ENCODE results near the gene NDUFA11. TPM values are rescaled to one million over a fixed set of nuclear protein-coding genes. Genes with fewer than 3 reads are reported as not detected.

NDUFA11 gene
- total RNA-seq, 1 donor from 2014 or later = 149 TPM

DNA sequence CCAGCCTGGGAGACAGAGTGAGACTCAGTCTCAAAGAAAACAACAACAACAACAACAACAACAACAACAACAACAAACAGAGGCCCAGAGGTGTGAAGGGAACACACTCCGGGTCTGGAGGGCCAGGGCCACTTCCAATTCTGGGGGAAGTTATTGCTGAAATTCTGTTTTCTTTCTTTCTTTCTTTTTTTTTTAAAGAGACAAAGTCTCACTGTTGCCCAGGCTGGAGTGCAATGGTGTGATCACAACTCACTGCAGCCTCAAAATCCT is 7.0 kb upstream of the NDUFA11 start:
- DNase-seq (ENCODE audit: low read depth) = no peak

DNA sequence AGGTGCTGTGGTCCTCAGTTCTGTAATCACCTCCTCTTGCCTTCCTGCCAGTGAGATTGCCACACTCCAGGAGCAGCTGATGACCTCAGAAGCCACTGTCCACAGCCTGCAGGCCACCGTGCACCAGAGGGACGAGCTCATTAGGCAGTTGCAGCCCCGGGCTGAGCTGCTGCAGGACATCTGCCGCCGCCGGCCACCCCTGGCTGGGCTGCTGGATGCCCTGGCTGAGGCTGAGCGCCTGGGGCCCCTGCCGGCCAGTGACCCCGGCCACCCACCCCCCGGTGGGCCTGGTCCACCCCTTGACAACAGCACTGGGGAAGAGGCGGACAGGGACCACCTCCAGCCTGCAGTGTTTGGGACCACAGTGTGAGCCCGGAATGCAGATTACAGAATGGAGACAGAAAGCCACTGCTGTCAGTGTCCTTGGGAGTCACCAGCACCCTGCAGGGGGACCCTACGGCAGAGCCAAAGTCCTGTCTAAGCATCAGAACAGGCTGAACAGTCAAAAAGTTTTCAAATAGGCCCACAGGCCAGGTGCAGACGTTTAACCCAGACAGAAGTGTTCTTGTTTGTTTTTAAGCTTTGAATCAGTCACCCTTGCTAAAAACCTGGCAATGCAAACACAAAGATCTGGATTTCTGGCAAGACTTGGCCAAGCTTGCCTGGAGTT is 5.3 kb upstream of the NDUFA11 start:
- DNase-seq (ENCODE audit: low read depth) = peak; percentile 23

DNA sequence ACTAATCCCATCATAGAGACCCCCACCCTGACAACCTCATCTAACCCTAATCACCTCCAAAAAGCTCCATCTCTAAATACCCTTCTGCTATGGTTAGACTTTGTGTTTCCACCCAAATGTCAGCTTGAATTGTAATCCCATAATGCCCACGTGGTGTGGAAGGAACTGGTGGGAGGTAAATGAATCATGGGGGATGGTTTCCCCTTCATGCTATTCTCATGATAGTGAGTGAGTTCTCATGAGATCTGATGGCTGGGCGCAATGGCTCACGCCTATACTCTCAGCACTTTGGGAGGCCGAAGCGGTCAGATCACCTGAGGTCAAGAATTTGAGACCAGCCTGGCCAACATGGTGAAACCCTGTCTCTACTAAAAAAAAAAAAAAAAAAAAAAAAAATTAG is 3.7 kb upstream of the NDUFA11 start:
- DNase-seq (ENCODE audit: low read depth) = no peak

DNA sequence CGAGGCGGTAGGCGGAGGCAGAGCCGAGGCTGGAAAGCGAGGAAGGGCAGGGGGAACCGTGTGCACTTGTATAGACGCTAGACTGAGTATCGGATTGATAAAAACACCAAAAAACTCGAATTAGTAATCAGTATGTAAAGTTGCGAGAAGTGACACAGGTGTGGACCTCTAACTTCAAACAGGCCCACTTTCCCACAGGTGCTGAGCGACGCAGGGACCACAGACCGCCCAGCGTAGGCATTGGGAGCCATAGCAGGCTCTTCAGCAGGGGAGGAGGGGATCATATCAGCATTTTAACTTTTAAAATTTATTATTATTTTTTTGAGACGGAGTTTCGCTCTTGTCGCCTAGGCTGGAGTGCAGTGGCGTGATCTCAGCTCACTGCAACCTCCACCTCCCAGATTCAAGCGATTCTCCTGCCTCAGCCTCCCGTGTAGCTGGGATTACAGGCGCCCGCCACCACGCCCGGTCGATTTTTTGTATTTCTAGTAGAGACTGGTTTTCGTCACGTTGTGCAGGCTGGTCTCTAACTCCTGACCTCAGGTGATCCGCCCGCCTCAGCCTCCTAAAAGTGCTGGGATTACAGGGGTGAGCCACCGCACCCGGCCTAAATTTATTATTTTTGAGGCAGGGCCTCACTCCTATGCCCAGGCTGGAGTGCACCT is 1.7 kb upstream of the NDUFA11 start:
- DNase-seq (ENCODE audit: low read depth) = no peak

DNA sequence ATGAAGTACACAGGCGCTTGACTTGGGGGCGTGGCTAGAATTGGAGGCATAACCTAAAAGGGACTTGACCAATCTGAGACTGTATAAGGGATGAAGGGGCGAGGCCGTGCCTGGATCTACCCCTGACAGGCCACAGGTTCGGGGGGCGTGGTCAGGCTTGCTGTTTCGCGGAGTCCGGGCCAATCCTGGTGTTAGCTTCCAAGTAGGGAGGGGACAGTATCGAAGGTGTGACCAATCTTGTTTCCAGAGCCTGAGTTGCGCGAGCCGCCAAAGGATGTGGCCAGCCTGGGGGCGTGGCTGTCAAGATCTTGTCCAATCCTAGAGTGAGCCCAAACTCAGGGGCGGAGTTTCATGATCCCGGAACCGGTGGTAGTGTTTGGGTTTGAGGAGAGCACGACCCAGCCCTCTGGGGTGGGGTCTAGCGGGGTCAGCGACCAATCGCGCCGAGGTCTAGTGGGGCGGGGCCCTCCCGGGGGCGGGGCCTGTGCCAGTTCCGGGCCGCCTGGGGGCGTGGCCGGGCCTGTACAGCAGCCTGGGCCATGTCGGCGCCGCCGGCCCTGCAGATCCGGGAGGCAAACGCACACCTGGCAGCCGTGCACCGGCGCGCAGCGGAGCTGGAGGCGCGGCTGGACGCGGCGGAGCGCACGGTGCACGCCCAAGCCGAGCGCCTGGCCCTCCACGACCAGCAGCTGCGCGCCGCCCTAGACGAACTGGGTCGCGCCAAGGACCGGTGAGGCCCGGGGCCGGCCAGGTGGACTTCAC is 943 bp upstream of the NDUFA11 start, which contains the start of gene VMAC:
VMAC (plus strand) TSS at position 521 of the 762 bp plus-strand sequence; CDS start at position 540, 19 bp downstream.
- DNase-seq (ENCODE audit: low read depth) = peak; percentile 100

DNA sequence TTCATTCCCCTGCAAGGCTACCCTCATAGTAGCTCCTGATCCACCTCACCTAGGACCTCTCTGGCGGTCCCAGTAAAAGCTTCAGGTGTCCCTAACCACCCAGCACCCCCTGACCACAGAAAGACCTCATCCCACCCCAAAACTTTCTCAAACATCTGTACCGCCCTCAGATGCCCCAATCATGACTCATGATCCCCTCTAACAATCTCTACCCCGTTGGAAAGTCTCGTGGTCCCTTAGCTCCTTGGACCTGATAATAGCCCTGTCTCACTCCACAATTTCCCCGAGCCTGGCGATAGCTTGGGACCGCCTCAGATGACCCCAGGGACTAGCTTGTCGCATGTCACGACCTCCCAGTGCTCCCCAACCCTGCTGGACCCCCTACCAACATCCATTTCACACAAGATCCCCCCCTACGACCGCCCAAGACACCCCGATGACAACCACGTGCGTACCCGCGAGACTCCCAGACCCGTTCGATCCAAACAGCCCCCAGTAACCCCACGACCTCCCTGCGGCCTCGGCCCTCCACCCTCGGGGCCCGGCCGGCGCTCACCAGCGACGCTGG is 450 bp downstream of the NDUFA11 start:
- DNase-seq (ENCODE audit: low read depth) = peak; percentile 38

DNA sequence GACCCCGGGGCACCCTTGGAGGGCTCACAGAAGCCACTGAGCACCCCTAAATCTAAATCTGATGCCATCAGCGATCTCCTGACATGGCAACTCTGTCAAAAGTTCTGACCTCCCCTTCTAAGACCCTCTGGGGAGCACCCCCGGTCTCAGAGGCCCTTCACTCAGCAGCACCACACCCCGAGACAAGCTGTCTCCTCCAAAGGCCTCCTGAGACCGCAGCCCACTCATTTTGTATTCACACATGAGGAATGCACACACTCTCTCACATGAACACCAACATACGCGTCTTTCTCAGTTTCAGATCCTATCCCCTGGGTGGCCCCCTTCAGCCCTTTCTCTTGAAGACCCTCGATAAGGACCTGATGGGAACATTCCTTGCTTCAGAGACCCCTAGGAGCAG is 2.6 kb downstream of the NDUFA11 start:
- no peak for DNase-seq (ENCODE audit: low read depth)

DNA sequence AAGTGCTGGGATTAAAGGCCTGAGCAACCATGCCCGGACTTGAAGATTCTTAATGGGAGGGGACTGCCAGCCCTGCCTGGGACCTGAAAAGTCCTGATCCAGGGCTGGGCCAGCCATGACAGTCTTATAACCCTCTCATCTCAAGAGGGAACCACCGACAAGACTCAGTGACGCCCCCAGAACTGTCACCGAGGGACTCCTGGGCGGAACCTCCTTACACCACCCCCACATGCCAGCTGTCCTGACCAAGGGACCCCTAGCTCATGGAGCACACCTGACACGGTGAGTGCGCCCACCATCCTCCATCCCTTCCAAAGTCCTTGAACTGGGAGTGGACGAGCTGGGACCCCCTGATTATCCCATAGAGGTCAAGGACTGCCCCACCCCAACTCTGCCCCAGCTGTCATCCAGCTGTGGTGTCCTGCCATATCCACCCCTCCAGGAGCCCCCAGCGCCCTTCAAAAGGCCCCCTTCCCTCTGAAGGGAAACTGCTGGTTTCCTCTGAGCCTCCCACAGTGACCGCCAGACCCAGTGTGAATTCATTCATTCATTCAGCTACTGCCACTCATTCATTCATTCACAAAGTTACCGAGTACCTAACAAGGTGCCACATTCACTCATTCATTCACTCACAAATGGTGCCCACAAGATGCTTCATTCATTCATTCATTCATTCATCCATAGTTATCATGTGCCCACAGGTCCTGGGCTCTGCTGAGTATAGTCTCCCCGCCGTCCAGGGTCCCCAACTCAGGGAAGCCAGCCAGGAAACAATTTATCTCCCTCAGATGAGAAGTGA is 3.7 kb downstream of the NDUFA11 start:
- no peak for DNase-seq (ENCODE audit: low read depth)

DNA sequence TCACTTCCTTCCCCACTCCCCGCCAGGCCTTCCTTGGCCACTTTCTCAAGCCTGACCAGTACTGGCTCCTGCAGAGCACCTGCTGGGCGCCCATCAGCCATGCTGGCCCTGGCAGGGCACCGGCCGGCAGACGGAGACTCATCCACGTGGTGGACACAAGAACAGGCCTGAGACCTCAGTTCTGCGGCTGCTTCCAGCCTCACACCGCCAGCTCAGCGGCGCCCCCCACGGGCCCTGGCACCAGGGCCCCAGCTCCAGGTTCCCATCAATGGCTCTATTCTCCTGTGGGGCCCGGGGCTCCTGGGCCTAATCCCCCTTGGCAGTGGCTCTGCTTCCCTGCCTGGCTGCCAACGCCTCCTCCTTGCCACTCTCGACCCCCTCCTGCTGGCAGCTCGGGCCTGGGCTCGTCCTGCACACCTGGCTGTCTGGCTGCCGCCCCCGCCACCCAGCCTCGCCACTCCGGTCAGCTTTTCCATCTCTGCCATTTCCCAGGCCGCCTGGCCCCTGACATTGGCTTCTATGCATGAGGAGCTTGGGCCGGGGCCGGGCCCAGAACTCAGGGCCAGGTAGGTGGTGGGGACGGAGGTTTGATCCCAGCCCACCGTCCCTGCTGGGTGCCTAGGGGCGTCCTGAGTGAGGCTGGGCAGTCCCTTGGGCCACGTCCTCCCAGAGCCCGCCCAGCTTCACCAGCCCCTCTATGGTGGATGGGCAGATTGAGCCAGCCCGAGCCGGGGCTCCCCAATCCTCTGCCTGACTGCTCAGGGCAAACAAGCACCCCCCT is 6.2 kb downstream of the NDUFA11 start:
- no peak for DNase-seq (ENCODE audit: low read depth)

DNA sequence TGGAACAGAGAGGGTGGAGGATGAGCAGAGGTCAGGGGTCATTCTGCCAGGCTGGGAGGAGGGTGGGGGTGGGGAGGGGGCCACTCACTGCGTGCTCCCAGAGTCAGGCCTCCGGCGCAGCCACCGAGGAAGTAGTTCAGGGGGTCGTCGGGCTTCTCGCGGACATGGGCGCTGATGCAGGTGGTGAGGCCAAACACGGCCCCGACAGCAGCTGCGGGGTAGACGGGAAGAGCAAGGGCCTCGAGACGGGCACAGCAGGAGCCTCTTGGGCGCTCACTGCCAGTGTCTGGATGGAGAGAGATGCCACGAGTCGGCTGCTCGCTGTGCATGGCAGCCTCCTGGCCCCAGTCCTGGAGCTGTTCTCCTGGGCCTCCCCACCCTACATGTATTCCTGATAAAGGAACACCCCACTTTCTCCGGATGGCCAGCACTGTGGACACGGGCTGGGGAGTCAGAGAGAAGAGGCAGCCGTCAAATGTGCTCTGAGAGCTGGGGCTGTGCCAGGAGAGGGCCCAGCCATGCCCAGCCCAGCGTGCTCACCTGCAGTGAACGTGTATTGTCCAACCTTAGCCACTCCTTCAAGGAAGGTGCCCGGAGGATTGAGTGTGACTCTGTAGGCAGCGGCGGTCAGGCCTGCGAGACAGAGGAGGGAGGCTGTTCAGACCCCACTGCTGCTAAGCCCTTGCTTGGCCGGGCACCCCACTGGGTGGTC is 7.1 kb downstream of the NDUFA11 start:
- DNase-seq (ENCODE audit: low read depth) = no peak

DNA sequence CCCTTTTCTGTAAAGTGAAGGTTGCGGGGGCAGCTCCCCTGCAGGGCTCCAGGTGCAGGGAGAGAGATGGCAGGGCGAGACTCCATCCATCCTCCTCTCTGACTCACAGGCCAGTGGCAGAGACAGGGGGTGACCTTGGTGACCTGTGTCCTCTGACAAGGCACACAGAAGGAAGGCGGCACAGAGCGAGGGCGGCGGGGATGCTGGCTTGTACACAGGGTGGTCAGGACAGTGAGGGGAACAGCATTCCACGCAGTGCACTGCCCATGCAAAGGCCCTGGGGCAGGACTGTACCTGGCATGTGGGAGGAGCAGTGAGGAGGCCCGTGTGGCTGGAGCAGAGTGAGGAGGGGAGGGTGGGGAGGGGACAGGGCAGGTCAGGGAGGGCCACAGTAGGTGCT is 7.7 kb downstream of the NDUFA11 start:
- no peak for DNase-seq (ENCODE audit: low read depth)

DNA sequence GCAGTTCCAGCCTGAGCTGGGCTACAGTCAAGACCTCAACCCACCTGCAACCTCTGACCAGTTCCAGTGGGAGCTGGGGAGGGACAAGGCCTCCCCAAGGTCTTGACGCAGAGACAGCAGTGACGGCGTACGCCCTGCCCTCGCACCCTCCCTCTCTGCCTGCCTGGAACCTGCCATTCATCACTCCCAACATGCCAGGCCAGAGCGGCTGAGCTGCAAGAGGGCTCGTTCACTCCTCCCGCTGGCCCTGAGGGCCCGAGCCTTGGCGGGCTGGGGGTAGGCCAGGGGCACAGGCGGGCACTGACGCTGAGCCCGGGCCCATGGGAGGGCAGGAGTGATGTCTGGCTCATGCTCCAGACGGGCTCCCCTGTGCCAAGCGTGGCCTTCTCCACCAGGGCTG is 8.2 kb downstream of the NDUFA11 start:
- no peak for DNase-seq (ENCODE audit: low read depth)

DNA sequence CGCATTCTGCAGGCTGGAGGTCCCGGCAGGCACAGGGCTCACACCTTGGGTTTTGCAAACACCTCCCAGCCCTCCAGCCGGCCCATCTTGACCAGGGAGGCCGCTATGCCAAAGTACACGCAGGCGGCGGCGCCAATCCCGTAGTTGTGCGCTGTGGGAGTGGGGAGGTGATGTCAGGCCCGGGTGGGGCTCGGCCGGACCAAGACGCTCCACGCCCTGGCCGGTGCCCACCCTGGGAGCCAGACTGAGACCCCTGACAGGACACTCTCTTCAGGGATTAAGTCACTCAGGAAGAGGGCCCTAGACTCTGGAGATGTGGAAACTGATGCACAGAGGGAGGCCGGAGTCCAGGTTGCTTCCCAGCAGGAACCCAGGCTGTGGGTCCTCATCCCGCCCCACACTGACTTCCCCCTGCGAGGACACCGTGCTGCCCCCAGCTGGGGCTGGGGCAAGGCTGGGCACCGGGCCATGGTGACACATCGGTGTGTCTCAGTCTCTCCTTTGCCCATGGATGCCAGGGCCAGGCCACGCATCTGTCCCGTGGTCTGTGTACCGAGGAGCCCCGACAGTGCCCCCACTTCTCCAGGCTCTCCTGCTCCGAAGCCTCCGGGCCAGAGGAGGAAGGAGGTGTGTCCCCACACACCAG is 8.8 kb downstream of the NDUFA11 start:
- DNase-seq (ENCODE audit: low read depth) = no peak

DNA sequence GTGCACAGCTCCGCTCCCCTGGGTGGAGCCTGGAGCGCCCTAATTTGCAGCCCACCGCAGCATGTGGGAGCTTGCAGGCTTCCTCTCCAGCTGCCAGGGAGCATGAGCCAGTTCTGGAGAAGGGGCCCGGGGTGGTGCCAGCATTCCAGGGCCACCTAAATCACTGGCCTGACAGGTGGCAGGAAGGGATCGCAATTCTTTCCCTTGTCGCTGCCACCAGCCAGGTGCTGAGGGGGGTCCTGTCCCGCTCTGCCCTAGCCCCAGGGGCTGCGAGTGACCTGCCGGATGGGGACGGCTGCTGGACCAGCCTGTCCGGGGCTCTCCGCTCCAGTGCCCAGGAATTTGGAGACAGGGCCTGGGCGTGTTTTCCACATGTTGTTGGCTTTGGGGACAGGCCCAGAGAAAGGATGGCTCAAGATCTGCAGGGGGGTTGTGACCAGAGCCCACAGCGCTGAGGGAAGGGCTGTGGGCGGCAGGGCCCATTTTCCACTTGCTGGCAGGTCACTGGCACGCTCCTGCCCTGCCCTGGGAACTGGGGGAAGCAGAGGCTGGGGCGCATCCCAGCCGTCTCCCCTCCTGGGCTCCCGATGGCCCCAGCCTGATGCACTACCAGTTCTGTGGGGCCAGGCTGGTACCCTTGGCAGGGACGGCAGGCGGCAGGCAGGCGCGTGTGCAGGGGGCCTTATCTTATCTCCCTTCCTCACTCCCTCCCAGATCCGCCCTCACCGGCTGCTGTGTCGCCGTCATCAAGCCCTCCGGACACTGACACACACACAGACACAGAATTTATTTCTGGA is 9.5 kb downstream of the NDUFA11 start:
- DNase-seq (ENCODE audit: low read depth) = peak; percentile 47

DNA sequence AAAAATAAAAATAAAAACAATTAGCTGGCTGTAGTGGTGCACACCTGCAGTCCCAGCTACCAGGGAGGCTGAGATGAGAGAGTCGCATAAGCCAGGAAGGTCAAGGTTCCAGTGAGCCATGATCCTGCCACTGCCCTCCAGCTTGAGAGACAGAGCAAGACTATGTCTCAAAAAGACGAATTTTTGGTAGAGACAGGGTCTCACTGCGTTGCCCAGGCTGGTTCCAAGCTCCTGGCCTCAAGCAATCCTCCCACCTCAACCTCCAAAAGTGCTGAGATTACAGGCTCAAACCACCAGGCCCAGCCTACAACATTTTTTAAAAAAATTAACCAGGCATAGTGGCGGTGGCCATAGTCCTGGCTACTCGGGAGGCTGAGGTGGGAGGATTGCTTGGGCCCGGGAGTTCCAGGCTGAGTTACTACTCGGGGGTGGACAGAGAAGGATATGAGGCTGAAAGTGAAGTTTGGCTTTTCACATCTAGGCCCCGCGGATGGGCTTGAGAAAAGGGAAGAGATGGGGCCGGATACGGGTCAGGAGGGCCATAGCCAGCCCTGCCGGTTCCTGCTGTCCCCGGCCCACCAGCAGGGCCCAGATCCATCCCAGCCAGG is 10.2 kb downstream of the NDUFA11 start:
- DNase-seq (ENCODE audit: low read depth) = no peak

DNA sequence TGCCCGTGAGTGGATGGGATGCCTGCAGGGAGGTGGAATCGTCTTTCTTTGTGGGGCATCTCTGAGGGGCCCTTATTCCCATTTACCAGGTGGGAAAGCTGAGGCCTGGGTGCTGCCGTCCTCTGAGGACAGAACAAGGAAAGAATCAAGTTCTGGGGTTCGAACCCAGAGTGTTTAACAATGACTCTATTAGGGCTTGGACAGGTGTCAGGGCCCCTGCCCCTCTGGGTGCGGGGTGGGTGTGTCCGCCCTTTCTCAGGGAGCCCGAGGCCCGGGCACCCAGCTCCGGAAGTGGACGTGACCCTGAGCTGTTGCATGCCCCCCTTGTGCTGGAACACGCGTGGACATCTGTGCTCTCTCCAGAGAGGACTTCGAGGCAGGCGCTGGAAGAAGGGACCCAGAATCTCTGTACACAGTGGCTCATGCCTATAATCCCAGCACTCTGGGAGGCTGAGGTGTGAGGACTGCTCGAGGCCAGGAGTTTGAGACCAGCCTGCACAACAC is 10.8 kb downstream of the NDUFA11 start:
- DNase-seq (ENCODE audit: low read depth) = no peak

DNA sequence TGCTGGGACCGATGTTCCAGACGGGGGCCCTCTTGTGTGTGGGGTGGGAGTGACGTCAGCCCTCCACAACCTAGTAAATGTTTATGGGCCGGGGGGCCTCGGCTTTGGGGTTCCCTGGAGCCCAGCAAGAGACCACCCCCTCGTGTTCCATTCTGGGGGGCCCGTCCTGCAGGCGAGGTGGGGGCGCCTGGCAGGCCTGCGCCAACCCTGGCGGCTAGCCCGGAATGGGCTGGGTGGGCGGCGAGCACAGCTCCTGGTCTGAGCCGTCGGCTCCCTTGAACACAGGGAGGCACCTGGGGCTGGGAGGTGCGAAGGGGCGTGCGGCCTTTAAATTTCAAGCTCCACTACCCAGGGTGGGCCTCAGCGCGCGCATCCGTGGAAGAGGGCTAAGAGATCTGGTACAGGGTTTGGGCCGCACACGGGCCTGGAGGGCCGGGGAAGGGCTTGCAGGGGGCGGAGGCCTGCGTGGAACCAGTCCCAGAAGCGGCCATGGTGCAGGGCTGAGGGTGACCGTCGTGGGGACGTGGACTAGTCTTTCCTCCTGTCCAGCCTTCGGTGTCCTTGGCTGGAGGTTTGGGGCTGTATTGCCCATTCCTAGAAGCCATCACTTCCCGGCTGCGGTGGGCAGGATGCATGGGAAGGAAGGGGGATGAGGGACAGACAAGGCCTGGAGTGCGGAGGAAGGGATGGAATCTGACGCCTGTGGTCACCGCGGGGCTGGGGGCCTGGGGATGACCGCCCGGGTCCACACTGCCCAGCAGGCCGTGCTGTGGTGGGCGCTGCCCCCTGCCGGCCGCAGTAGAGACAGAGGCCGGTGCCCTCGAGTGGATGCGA is 11.4 kb downstream of the NDUFA11 start:
- DNase-seq (ENCODE audit: low read depth) = peak; percentile 48
